Airway epithelial cell (primary cell): Measurements from ENCODE around the gene PPP6R3. TPM values are rescaled to one million over a fixed set of nuclear protein-coding genes. Genes with fewer than 3 reads are reported as not detected.

ENCODE experiments used
- total RNA-seq: library from RNA; depleted of rRNA; stranded (reverse); fragments of >200 nt; gene quantifications from 2 replicates; pipeline ENCODE4 v1.2.3, GENCODE V29; 2015

The PPP6R3 gene
- 63.6 and 77.2 TPM in 2 replicates for total RNA-seq

GRCh38 chr11:68460741-68461574 lies at the start of gene PPP6R3:
Gene PPP6R3 (plus strand): TSS chr11:68460752. CDS start chr11:68537665, 76,913 bp downstream.

Other genes starting within 250 kb of the PPP6R3 start
- gene KMT5B, start 247.5 kb upstream of the PPP6R3 start, total RNA-seq: 13.5 and 19.9 TPM in 2 replicates
- 18.9 and 41.8 TPM in 2 replicates for gene C11orf24, start 188.8 kb upstream of the PPP6R3 start, total RNA-seq
- gene LRP5, start 148.2 kb upstream of the PPP6R3 start, total RNA-seq: 23.4 and 26.9 TPM in 2 replicates
- 7.4 and 8.5 TPM in 2 replicates for gene GAL, start 223.8 kb downstream of the PPP6R3 start, total RNA-seq